GM23338 (cell line): ENCODE data around the gene PRKAB2. TPM values are rescaled to one million over a fixed set of nuclear protein-coding genes. Genes with fewer than 3 reads are reported as not detected.

Experiments
- ATAC-seq: fragments of 200-7000 bp; cut with Tn5 transposase; 3 replicates; pipeline ENCODE4 v1.9.1; 2020
- DNase-seq: peaks from one replicate; pipeline ENCODE4 v3.0.0-alpha.2; 2015; ENCODE audit warnings: low spot score
- H2AFZ ChIP-seq: fragments of 200-600 bp; sonication (generic); 2 replicates; pipeline ENCODE4 v1.8.0; 2016; ENCODE audit warnings: antibody characterized with exemption, mild to moderate bottlenecking, moderate library complexity
- H3F3A ChIP-seq: fragments of 200-600 bp; sonication (generic); replicated peaks from 2 replicates; pipeline ENCODE4 v1.8.0; 2017; ENCODE audit warnings: antibody characterized with exemption, mixed run types, low read depth
- H3K27ac ChIP-seq: fragments of 200-600 bp; sonication (generic); 2 replicates; pipeline ENCODE4 v1.6.1; 2016; ENCODE audit warnings: low read depth
- H3K27me3 ChIP-seq: fragments of 200-600 bp; sonication (generic); 2 replicates; pipeline ENCODE4 v1.8.0; 2016; ENCODE audit warnings: mild to moderate bottlenecking, mixed run types, moderate library complexity; ENCODE audit not compliant: insufficient read depth
- H3K36me3 ChIP-seq: fragments of 200-600 bp; sonication (generic); 2 replicates; pipeline ENCODE4 v1.8.0; 2016; ENCODE audit warnings: mild to moderate bottlenecking; ENCODE audit not compliant: insufficient read depth
- H3K4me1 ChIP-seq: fragments of 200-600 bp; sonication (generic); 2 replicates; pipeline ENCODE4 v1.8.0; 2016; ENCODE audit warnings: mild to moderate bottlenecking, moderate library complexity; ENCODE audit not compliant: insufficient read depth
- H3K4me2 ChIP-seq: fragments of 200-600 bp; sonication (generic); 2 replicates; pipeline ENCODE4 v1.7.1; 2017; ENCODE audit warnings: mixed run types
- H3K4me3 ChIP-seq: fragments of 200-600 bp; sonication (generic); 2 replicates; pipeline ENCODE4 v1.6.1; 2016; ENCODE audit warnings: mixed run types
- H3K79me2 ChIP-seq: fragments of 200-600 bp; sonication (generic); replicated peaks from 2 replicates; pipeline ENCODE4 v1.8.0; 2017; ENCODE audit warnings: mild to moderate bottlenecking; ENCODE audit not compliant: insufficient read depth
- H3K9me2 ChIP-seq: fragments of 200-600 bp; sonication (generic); 2 replicates; pipeline ENCODE4 v1.8.0; 2017; ENCODE audit not compliant: insufficient read depth
- H4K20me1 ChIP-seq: fragments of 200-600 bp; sonication (generic); replicated peaks from 2 replicates; pipeline ENCODE4 v1.8.0; 2017; ENCODE audit warnings: mild to moderate bottlenecking; ENCODE audit not compliant: insufficient read depth
- H3K27ac Mint-ChIP-seq: 2 replicates; pipeline ENCODE4 v1.8.0; 2020; ENCODE audit warnings: inconsistent platforms, mild to moderate bottlenecking, moderate library complexity, mixed read lengths
- H3K27me3 Mint-ChIP-seq: 3 replicates; pipeline ENCODE4 v1.8.0; 2022; ENCODE audit warnings: low read depth, mild to moderate bottlenecking, moderate library complexity, mixed read lengths, inconsistent platforms; ENCODE audit not compliant: insufficient read depth, poor library complexity
- H3K36me3 Mint-ChIP-seq: 3 replicates; pipeline ENCODE4 v1.8.0; 2021; ENCODE audit warnings: low read depth, mild to moderate bottlenecking, inconsistent platforms, moderate library complexity, mixed read lengths
- H3K4me1 Mint-ChIP-seq: 3 replicates; pipeline ENCODE4 v1.8.0; 2020; ENCODE audit warnings: mild to moderate bottlenecking, inconsistent platforms, mixed read lengths
- H3K4me3 Mint-ChIP-seq: 3 replicates; pipeline ENCODE4 v1.8.0; 2021; ENCODE audit warnings: moderate library complexity, mild to moderate bottlenecking, inconsistent platforms, mixed read lengths
- H3K9me3 Mint-ChIP-seq: 3 replicates; pipeline ENCODE4 v1.8.0; 2020; ENCODE audit warnings: moderate library complexity, mild to moderate bottlenecking, inconsistent platforms, mixed read lengths
- CREB1 ChIP-seq: fragments of 250-450 bp; sonication (Bioruptor Pico); IDR thresholded peaks from 2 replicates; pipeline ENCODE4 v1.5.0; 2020; ENCODE audit warnings: low read depth, mild to moderate bottlenecking, moderate library complexity
- CTCF ChIP-seq, 2 experiments: fragments of 200-600 bp in 1 of 2; sonication (generic) in 1 of 2; conservative IDR thresholded peaks; 2 replicates each; pipeline versions ENCODE4 v1.5.1 to v1.6.1; 2016 to 2017; ENCODE audit warnings: antibody characterized with exemption in 2 of 2, low read depth in 2 of 2, mild to moderate bottlenecking in 2 of 2, moderate library complexity in 1 of 2
- ETS1 ChIP-seq: IDR thresholded peaks from 2 replicates; pipeline ENCODE4 v1.6.1; 2016; ENCODE audit warnings: antibody characterized with exemption
- JUNB ChIP-seq: IDR thresholded peaks from one replicate; pipeline ENCODE4 v1.6.1; 2016; ENCODE audit warnings: antibody characterized with exemption; ENCODE audit not compliant: unreplicated experiment
- POLR2AphosphoS5 ChIP-seq: IDR thresholded peaks from 2 replicates; pipeline ENCODE4 v1.6.1; 2016; ENCODE audit warnings: antibody characterized with exemption, low read depth
- STAT1 ChIP-seq: IDR thresholded peaks from one replicate; pipeline ENCODE4 v1.6.1; 2016; ENCODE audit warnings: antibody characterized with exemption; ENCODE audit not compliant: unreplicated experiment
- ZNF114 ChIP-seq: fragments of 250-450 bp; sonication (Bioruptor Pico); IDR thresholded peaks from 2 replicates; pipeline ENCODE4 v1.5.0; 2020; ENCODE audit warnings: mild to moderate bottlenecking, moderate library complexity
- ZNF462 ChIP-seq: fragments of 250-450 bp; sonication (Bioruptor Pico); IDR thresholded peaks from 2 replicates; pipeline ENCODE4 v1.5.0; 2020; ENCODE audit warnings: mild to moderate bottlenecking, moderate library complexity
- polyA plus RNA-seq: library from polyadenylated mRNA; unstranded; fragments of >200 nt; fragmentation: Nextera tagmentation; extraction: Ambion mirVana; gene quantifications from 2 replicates; pipeline ENCODE4 v1.2.1, GENCODE V29; 2016
- total RNA-seq: library from RNA; depleted of rRNA; stranded (reverse); fragments of >200 nt; shearing (Covaris generic); gene quantifications from 2 replicates; pipeline ENCODE4 v1.2.3, GENCODE V29; 2014

PRKAB2 gene
- total and polyA plus RNA-seq, 2 experiments from 2014 or later, result 15.9 to 32.2 TPM

GRCh38 chr1:147217141-147217540, 44.9 kb upstream of the PRKAB2 start:
- no peak overlapping the region for H3K27ac Mint-ChIP-seq
- Histone ChIP-seq H3K4me3 (no peak overlapping the region), H3K9me2 (0 out of 2 replicates have a peak, but pooled peaks cover 3% of the 10 kb centered on the region), H3K4me1 (no peaks in the 10 kb centered on the region), H3K27me3 (no peaks in the 10 kb centered on the region), H3K36me3 (no peaks in the 10 kb centered on the region), H3K4me2 (no peak overlapping the region), H4K20me1 (no peaks in the 10 kb centered on the region), H3F3A (no peaks in the 10 kb centered on the region), H3K27ac (no peak overlapping the region), H3K79me2 (no peaks in the 10 kb centered on the region), H2AFZ (no peak overlapping the region)
- H3K4me1 Mint-ChIP-seq, result no peaks in the 10 kb centered on the region
- H3K4me3 Mint-ChIP-seq, result no peak overlapping the region
- no peak for DNase-seq
- H3K27me3 Mint-ChIP-seq, result no peaks in the 10 kb centered on the region
- no peaks in the 10 kb centered on the region for H3K36me3 Mint-ChIP-seq
- no peak for TF ChIP-seq STAT1
- no peak for TF ChIP-seq ETS1
- no peak for TF ChIP-seq POLR2AphosphoS5
- no peak for TF ChIP-seq CTCF (conservative IDR thresholded peaks at IDR 0.05; ENCODE audit: low read depth in 2 of 2)
- no peak for TF ChIP-seq ZNF114
- TF ChIP-seq ZNF462, result no peak
- no peak for TF ChIP-seq CREB1 (CRISPR knock-in tag)
- TF ChIP-seq JUNB, result no peak
- H3K9me3 Mint-ChIP-seq, result no peaks in the 10 kb centered on the region
- ATAC-seq, result no peak
